ENCODE results near the gene RNPC3. TPM values are rescaled to one million over a fixed set of nuclear protein-coding genes. Genes with fewer than 3 reads are reported as not detected.

Gene RNPC3
- total RNA-seq (10 to 100 TPM; 43.2 to 53.9 TPM), total RNA-seq (44.8 to 50.2 reads per million in 2 donors)

DNA sequence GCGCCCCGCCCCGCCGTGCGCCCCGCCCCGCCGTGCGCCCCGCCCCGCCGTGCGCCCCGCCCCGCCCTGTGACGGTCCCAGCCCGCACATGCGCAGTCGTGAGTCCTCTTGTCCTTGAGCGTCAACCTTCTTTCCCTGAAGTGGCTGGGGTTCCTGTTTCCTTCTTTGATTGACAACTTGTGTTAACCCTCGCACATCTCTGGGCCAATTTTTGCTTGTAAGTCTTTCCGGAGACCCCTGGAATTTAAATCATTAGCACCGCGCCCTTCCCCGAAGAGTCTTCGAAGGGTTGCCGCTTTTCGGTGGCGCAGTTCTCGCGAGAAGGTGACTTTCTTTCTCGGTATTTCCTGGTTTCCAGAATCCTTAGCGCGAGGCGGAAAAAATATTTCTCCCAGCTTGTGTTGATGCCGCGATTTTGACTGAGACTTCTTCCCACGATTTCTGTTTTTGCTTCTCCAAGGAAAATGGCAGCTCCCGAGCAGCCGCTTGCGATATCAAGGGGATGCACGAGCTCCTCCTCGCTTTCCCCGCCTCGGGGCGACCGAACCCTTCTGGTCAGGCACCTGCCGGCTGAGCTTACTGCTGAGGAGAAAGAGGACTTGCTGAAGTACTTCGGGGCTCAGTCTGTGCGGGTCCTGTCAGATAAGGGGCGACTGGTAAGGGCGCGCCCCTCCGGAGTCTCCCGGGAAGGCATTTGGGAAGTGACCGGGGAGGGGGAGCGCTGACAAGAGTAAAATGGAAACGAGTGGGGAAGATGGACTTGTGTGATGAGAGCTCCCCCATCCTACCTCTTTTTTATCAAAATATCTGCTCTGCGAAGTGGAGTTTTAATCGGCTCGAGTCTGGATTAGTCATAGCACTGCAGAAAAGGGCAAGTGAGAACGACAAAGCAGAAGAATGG is at the start of gene RNPC3:
TSS of gene RNPC3 (plus strand) at position 93 of the 901 bp plus-strand sequence. CDS start at position 465, 372 bp downstream.
- peak within 1 kb of the TSS; percentile 99 for H3K27ac Mint-ChIP-seq
- H3K4me3 Mint-ChIP-seq = peak within 1 kb of the TSS; percentile 99
- DNase-seq (peak; percentile 78 to 84 (median 79)), ATAC-seq (peak; percentile 82)
- peaks cover 12% of the 10 kb centered on the region for H3K36me3 Mint-ChIP-seq (ENCODE audit: low read depth)
- no peaks in the 10 kb centered on the region for H3K9me3 ChIP-seq (ENCODE audit: control insufficient read depth, low read length, poor library complexity, severe bottlenecking)
- peaks cover 47% of the 10 kb centered on the region for H3K4me1 Mint-ChIP-seq
- H3K27me3 Mint-ChIP-seq = no peaks in the 10 kb centered on the region

- no peaks in the 10 kb centered on the region for H3K9me3 ChIP-seq (ENCODE audit: control insufficient read depth, low read length, poor library complexity, severe bottlenecking)
- H3K4me1 Mint-ChIP-seq = no peaks in the 10 kb centered on the region
- no peak overlapping the region for H3K27ac Mint-ChIP-seq
- no peak overlapping the region for H3K4me3 Mint-ChIP-seq
- no peaks in the 10 kb centered on the region for H3K36me3 Mint-ChIP-seq (ENCODE audit: low read depth)
- H3K27me3 Mint-ChIP-seq = no peaks in the 10 kb centered on the region
- no peak for DNase-seq
- ATAC-seq = no peak
Measured at GRCh38 chr1:103477101-103477500, 48.4 kb upstream of the RNPC3 start.

DNA sequence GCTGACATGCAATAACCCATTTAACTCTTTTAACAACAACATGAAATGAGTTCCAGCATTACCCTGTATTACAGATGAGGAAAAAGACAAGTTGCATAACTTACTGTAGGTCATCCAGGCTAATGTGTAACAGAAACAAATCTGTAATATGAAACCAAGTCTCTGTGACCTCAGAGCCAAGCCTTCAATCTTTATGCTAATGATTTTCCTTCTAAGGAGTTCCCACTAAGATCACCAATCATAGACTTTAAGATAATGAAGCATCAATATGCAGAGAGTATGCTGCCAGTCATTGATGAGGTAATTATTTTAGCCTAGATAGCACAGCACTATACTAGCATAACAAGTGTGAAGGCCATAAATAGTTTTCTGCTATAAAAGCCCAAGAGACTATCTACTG is 35.6 kb upstream of the RNPC3 start:
- H3K4me1 Mint-ChIP-seq = no peaks in the 10 kb centered on the region
- peaks cover 2% of the 10 kb centered on the region for H3K36me3 Mint-ChIP-seq (ENCODE audit: low read depth)
- H3K27ac Mint-ChIP-seq = no peak overlapping the region
- peaks cover 7% of the 10 kb centered on the region for H3K27me3 Mint-ChIP-seq
- DNase-seq = no peak
- H3K4me3 Mint-ChIP-seq = no peak overlapping the region
- ATAC-seq = no peak
- no peaks in the 10 kb centered on the region for H3K9me3 ChIP-seq (ENCODE audit: control insufficient read depth, low read length, poor library complexity, severe bottlenecking)

GRCh38 chr1:103492003-103492625 is 33.4 kb upstream of the RNPC3 start:
- H3K36me3 Mint-ChIP-seq (ENCODE audit: low read depth) = peaks cover 2% of the 10 kb centered on the region
- no peaks in the 10 kb centered on the region for H3K4me1 Mint-ChIP-seq
- no peaks in the 10 kb centered on the region for H3K9me3 ChIP-seq (ENCODE audit: control insufficient read depth, low read length, poor library complexity, severe bottlenecking)
- H3K27me3 Mint-ChIP-seq = peaks cover 7% of the 10 kb centered on the region
- no peak overlapping the region for H3K4me3 Mint-ChIP-seq
- H3K27ac Mint-ChIP-seq = no peak overlapping the region
- DNase-seq (no peak), ATAC-seq (no peak)

GRCh38 chr1:103496014-103496635 is 29.4 kb upstream of the RNPC3 start:
- Mint-ChIP-seq H3K36me3 (ENCODE audit: low read depth) (no peaks in the 10 kb centered on the region), H3K4me3 (no peak overlapping the region), H3K27me3 (no peaks in the 10 kb centered on the region), H3K27ac (no peak overlapping the region), H3K4me1 (no peaks in the 10 kb centered on the region)
- ATAC-seq = no peak
- H3K9me3 ChIP-seq (ENCODE audit: control insufficient read depth, low read length, poor library complexity, severe bottlenecking) = no peaks in the 10 kb centered on the region
- no peak for DNase-seq

- Mint-ChIP-seq H3K4me3 (no peak overlapping the region), H3K27me3 (no peaks in the 10 kb centered on the region), H3K4me1 (peaks cover 2% of the 10 kb centered on the region), H3K27ac (no peak overlapping the region), H3K36me3 (ENCODE audit: low read depth) (no peaks in the 10 kb centered on the region)
- ATAC-seq = no peak
- DNase-seq = no peak
- H3K9me3 ChIP-seq (ENCODE audit: control insufficient read depth, low read length, poor library complexity, severe bottlenecking) = no peaks in the 10 kb centered on the region
Measured at GRCh38 chr1:103497404-103497803, 28.1 kb upstream of the RNPC3 start.

DNA sequence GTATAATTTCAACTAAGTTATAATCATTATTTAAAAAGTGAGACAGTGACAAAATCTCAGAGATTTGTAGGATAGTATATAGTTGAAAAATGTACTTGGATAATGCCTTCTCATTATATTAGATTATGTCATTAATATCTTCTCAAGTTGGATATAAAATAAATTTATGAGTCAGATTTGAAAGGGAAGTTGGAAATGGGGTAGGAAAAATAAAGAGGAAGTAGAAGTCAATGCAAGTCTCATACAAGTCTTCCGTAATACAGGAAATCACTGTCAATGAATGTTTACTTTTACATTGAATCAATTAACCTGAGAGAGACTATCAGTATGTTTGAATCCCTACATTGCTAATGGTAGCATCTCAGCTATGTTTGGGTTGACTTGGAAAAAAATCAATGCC is 16.2 kb upstream of the RNPC3 start:
- Mint-ChIP-seq H3K27ac (no peak overlapping the region), H3K4me3 (no peak overlapping the region), H3K4me1 (no peaks in the 10 kb centered on the region), H3K27me3 (no peaks in the 10 kb centered on the region), H3K36me3 (ENCODE audit: low read depth) (peaks cover 2% of the 10 kb centered on the region)
- ATAC-seq = no peak
- H3K9me3 ChIP-seq (ENCODE audit: control insufficient read depth, low read length, poor library complexity, severe bottlenecking) = no peaks in the 10 kb centered on the region
- no peak for DNase-seq

- DNase-seq (no peak), ATAC-seq (no peak)
- no peaks in the 10 kb centered on the region for H3K9me3 ChIP-seq (ENCODE audit: control insufficient read depth, low read length, poor library complexity, severe bottlenecking)
- Mint-ChIP-seq H3K27me3 (no peaks in the 10 kb centered on the region), H3K36me3 (ENCODE audit: low read depth) (peaks cover 2% of the 10 kb centered on the region), H3K4me3 (no peak overlapping the region), H3K27ac (no peak overlapping the region), H3K4me1 (peaks cover 9% of the 10 kb centered on the region)
Measured at GRCh38 chr1:103513711-103514110, 11.8 kb upstream of the RNPC3 start.

GRCh38 chr1:103514920-103515503 is 10.5 kb upstream of the RNPC3 start:
- Mint-ChIP-seq H3K27me3 (no peaks in the 10 kb centered on the region), H3K4me1 (peaks cover 9% of the 10 kb centered on the region), H3K27ac (no peak overlapping the region), H3K4me3 (no peak overlapping the region), H3K36me3 (ENCODE audit: low read depth) (peaks cover 2% of the 10 kb centered on the region)
- DNase-seq (no peak), ATAC-seq (peak; percentile 86)
- H3K9me3 ChIP-seq (ENCODE audit: control insufficient read depth, low read length, poor library complexity, severe bottlenecking) = no peaks in the 10 kb centered on the region

- peaks cover 9% of the 10 kb centered on the region for H3K4me1 Mint-ChIP-seq
- no peaks in the 10 kb centered on the region for H3K9me3 ChIP-seq (ENCODE audit: control insufficient read depth, low read length, poor library complexity, severe bottlenecking)
- H3K36me3 Mint-ChIP-seq (ENCODE audit: low read depth) = peaks cover 2% of the 10 kb centered on the region
- DNase-seq (no peak), ATAC-seq (no peak)
- H3K4me3 Mint-ChIP-seq = no peak overlapping the region
- H3K27me3 Mint-ChIP-seq = no peaks in the 10 kb centered on the region
- no peak overlapping the region for H3K27ac Mint-ChIP-seq
Measured at GRCh38 chr1:103516283-103516682, 9.2 kb upstream of the RNPC3 start.

DNA sequence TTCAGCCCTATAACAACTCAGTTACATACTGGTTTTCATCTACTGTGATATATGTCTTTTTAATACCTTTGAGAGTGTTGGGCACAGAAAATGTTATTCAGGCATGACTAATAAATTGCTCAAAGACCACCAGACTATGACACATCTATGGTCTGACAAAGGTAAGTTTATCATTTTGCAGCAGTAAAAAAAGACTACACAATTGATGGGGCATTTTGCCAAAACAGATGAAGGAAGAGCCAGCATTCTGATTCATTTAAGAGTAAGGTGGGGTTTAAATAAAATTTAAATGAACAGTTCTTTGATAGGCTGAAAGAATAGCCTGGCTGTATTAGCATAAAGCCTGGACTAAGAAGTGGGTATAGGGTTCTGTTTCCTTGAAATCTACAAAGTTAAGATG is 8.8 kb upstream of the RNPC3 start:
- no peak overlapping the region for H3K27ac Mint-ChIP-seq
- no peaks in the 10 kb centered on the region for H3K9me3 ChIP-seq (ENCODE audit: control insufficient read depth, low read length, poor library complexity, severe bottlenecking)
- H3K4me3 Mint-ChIP-seq = no peak overlapping the region
- no peaks in the 10 kb centered on the region for H3K27me3 Mint-ChIP-seq
- DNase-seq (no peak), ATAC-seq (no peak)
- H3K4me1 Mint-ChIP-seq = peaks cover 9% of the 10 kb centered on the region
- peaks cover 2% of the 10 kb centered on the region for H3K36me3 Mint-ChIP-seq (ENCODE audit: low read depth)

- Mint-ChIP-seq H3K27me3 (no peaks in the 10 kb centered on the region), H3K4me3 (no peak overlapping the region), H3K27ac (no peak overlapping the region), H3K36me3 (ENCODE audit: low read depth) (peaks cover under 1% of the 10 kb centered on the region), H3K4me1 (peaks cover 9% of the 10 kb centered on the region)
- no peaks in the 10 kb centered on the region for H3K9me3 ChIP-seq (ENCODE audit: control insufficient read depth, low read length, poor library complexity, severe bottlenecking)
- no peak for ATAC-seq
- DNase-seq = no peak
Measured at GRCh38 chr1:103517380-103518047, 8.0 kb upstream of the RNPC3 start.

DNA sequence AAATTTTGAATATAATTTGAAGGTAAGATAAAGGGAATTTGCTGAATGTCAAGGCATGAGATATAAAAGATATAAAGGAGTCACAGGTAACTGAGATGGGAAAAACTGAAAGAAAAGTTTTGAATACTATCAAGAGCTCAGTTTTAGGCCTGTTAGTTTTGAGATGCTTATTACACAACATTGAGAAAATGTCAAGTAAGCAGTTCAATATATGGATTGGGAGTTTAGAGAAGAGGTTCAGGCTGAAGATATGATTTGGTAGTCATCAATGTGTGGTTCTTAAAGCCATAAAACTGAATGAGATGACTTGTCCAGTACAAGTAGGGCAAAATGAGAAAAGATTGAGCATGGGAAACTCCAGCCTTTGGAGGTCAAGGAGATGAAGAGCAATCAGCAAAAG is 4.7 kb upstream of the RNPC3 start:
- H3K9me3 ChIP-seq (ENCODE audit: control insufficient read depth, low read length, poor library complexity, severe bottlenecking) = no peaks in the 10 kb centered on the region
- peaks cover 14% of the 10 kb centered on the region for H3K4me1 Mint-ChIP-seq
- no peak overlapping the region for H3K4me3 Mint-ChIP-seq
- no peaks in the 10 kb centered on the region for H3K27me3 Mint-ChIP-seq
- DNase-seq (no peak), ATAC-seq (no peak)
- no peak overlapping the region for H3K27ac Mint-ChIP-seq
- H3K36me3 Mint-ChIP-seq (ENCODE audit: low read depth) = no peaks in the 10 kb centered on the region

Measured in T-helper 17 cell (primary cell).